GM23338 (cell line): Measurements from ENCODE around the gene RHOF. TPM values are rescaled to one million over a fixed set of nuclear protein-coding genes. Genes with fewer than 3 reads are reported as not detected.

Experiments
- ATAC-seq: fragments of 200-7000 bp; cut with Tn5 transposase; 3 replicates; pipeline ENCODE4 v1.9.1; 2020
- DNase-seq: peaks from one replicate; pipeline ENCODE4 v3.0.0-alpha.2; 2015; ENCODE audit warnings: low spot score
- H2AFZ ChIP-seq: fragments of 200-600 bp; sonication (generic); 2 replicates; pipeline ENCODE4 v1.8.0; 2016; ENCODE audit warnings: antibody characterized with exemption, mild to moderate bottlenecking, moderate library complexity
- H3F3A ChIP-seq: fragments of 200-600 bp; sonication (generic); replicated peaks from 2 replicates; pipeline ENCODE4 v1.8.0; 2017; ENCODE audit warnings: antibody characterized with exemption, mixed run types, low read depth
- H3K27ac ChIP-seq: fragments of 200-600 bp; sonication (generic); 2 replicates; pipeline ENCODE4 v1.6.1; 2016; ENCODE audit warnings: low read depth
- H3K27me3 ChIP-seq: fragments of 200-600 bp; sonication (generic); 2 replicates; pipeline ENCODE4 v1.8.0; 2016; ENCODE audit warnings: mild to moderate bottlenecking, mixed run types, moderate library complexity; ENCODE audit not compliant: insufficient read depth
- H3K36me3 ChIP-seq: fragments of 200-600 bp; sonication (generic); 2 replicates; pipeline ENCODE4 v1.8.0; 2016; ENCODE audit warnings: mild to moderate bottlenecking; ENCODE audit not compliant: insufficient read depth
- H3K4me1 ChIP-seq: fragments of 200-600 bp; sonication (generic); 2 replicates; pipeline ENCODE4 v1.8.0; 2016; ENCODE audit warnings: mild to moderate bottlenecking, moderate library complexity; ENCODE audit not compliant: insufficient read depth
- H3K4me2 ChIP-seq: fragments of 200-600 bp; sonication (generic); 2 replicates; pipeline ENCODE4 v1.7.1; 2017; ENCODE audit warnings: mixed run types
- H3K4me3 ChIP-seq: fragments of 200-600 bp; sonication (generic); 2 replicates; pipeline ENCODE4 v1.6.1; 2016; ENCODE audit warnings: mixed run types
- H3K79me2 ChIP-seq: fragments of 200-600 bp; sonication (generic); replicated peaks from 2 replicates; pipeline ENCODE4 v1.8.0; 2017; ENCODE audit warnings: mild to moderate bottlenecking; ENCODE audit not compliant: insufficient read depth
- H3K9me2 ChIP-seq: fragments of 200-600 bp; sonication (generic); 2 replicates; pipeline ENCODE4 v1.8.0; 2017; ENCODE audit not compliant: insufficient read depth
- H4K20me1 ChIP-seq: fragments of 200-600 bp; sonication (generic); replicated peaks from 2 replicates; pipeline ENCODE4 v1.8.0; 2017; ENCODE audit warnings: mild to moderate bottlenecking; ENCODE audit not compliant: insufficient read depth
- H3K27ac Mint-ChIP-seq: 2 replicates; pipeline ENCODE4 v1.8.0; 2020; ENCODE audit warnings: inconsistent platforms, mild to moderate bottlenecking, moderate library complexity, mixed read lengths
- H3K27me3 Mint-ChIP-seq: 3 replicates; pipeline ENCODE4 v1.8.0; 2022; ENCODE audit warnings: low read depth, mild to moderate bottlenecking, moderate library complexity, mixed read lengths, inconsistent platforms; ENCODE audit not compliant: insufficient read depth, poor library complexity
- H3K36me3 Mint-ChIP-seq: 3 replicates; pipeline ENCODE4 v1.8.0; 2021; ENCODE audit warnings: low read depth, mild to moderate bottlenecking, inconsistent platforms, moderate library complexity, mixed read lengths
- H3K4me1 Mint-ChIP-seq: 3 replicates; pipeline ENCODE4 v1.8.0; 2020; ENCODE audit warnings: mild to moderate bottlenecking, inconsistent platforms, mixed read lengths
- H3K4me3 Mint-ChIP-seq: 3 replicates; pipeline ENCODE4 v1.8.0; 2021; ENCODE audit warnings: moderate library complexity, mild to moderate bottlenecking, inconsistent platforms, mixed read lengths
- H3K9me3 Mint-ChIP-seq: 3 replicates; pipeline ENCODE4 v1.8.0; 2020; ENCODE audit warnings: moderate library complexity, mild to moderate bottlenecking, inconsistent platforms, mixed read lengths
- CREB1 ChIP-seq: fragments of 250-450 bp; sonication (Bioruptor Pico); IDR thresholded peaks from 2 replicates; pipeline ENCODE4 v1.5.0; 2020; ENCODE audit warnings: low read depth, mild to moderate bottlenecking, moderate library complexity
- ETS1 ChIP-seq: IDR thresholded peaks from 2 replicates; pipeline ENCODE4 v1.6.1; 2016; ENCODE audit warnings: antibody characterized with exemption
- EZH2phosphoT487 ChIP-seq: fragments of 200-600 bp; sonication (generic); IDR thresholded peaks from one replicate; pipeline ENCODE4 v1.8.1; 2018; ENCODE audit warnings: antibody characterized with exemption; ENCODE audit not compliant: unreplicated experiment
- JUNB ChIP-seq: IDR thresholded peaks from one replicate; pipeline ENCODE4 v1.6.1; 2016; ENCODE audit warnings: antibody characterized with exemption; ENCODE audit not compliant: unreplicated experiment
- POLR2AphosphoS5 ChIP-seq: IDR thresholded peaks from 2 replicates; pipeline ENCODE4 v1.6.1; 2016; ENCODE audit warnings: antibody characterized with exemption, low read depth
- REST ChIP-seq: IDR thresholded peaks from one replicate; pipeline ENCODE4 v1.6.1; 2018; ENCODE audit warnings: antibody characterized with exemption; ENCODE audit not compliant: unreplicated experiment
- STAT1 ChIP-seq: IDR thresholded peaks from one replicate; pipeline ENCODE4 v1.6.1; 2016; ENCODE audit warnings: antibody characterized with exemption; ENCODE audit not compliant: unreplicated experiment
- ZNF114 ChIP-seq: fragments of 250-450 bp; sonication (Bioruptor Pico); IDR thresholded peaks from 2 replicates; pipeline ENCODE4 v1.5.0; 2020; ENCODE audit warnings: mild to moderate bottlenecking, moderate library complexity
- ZNF462 ChIP-seq: fragments of 250-450 bp; sonication (Bioruptor Pico); IDR thresholded peaks from 2 replicates; pipeline ENCODE4 v1.5.0; 2020; ENCODE audit warnings: mild to moderate bottlenecking, moderate library complexity
- polyA plus RNA-seq: library from polyadenylated mRNA; unstranded; fragments of >200 nt; fragmentation: Nextera tagmentation; extraction: Ambion mirVana; gene quantifications from 2 replicates; pipeline ENCODE4 v1.2.1, GENCODE V29; 2016
- total RNA-seq: library from RNA; depleted of rRNA; stranded (reverse); fragments of >200 nt; shearing (Covaris generic); gene quantifications from 2 replicates; pipeline ENCODE4 v1.2.3, GENCODE V29; 2014

Gene RHOF
- total and polyA plus RNA-seq, 2 experiments from 2014 or later = 10.5 to 53.4 TPM

GRCh38 chr12:121784460-121784859, 9.0 kb downstream of the RHOF start:
- Histone ChIP-seq H3K79me2 (no peaks in the 10 kb centered on the region; the same call in 1 of the 2 replicates), H3F3A (peaks cover 16% of the 10 kb centered on the region; the same call in 1 of the 2 replicates), H3K4me2 (no peak overlapping the region), H3K36me3 (0 out of 2 replicates have a peak, but pooled peaks cover 5% of the 10 kb centered on the region), H3K27ac (no peak overlapping the region), H3K4me1 (peaks cover 11% of the 10 kb centered on the region), H3K4me3 (no peak overlapping the region), H4K20me1 (peaks cover 50% of the 10 kb centered on the region), H3K9me2 (no peaks in the 10 kb centered on the region), H2AFZ (no peak overlapping the region), H3K27me3 (no peaks in the 10 kb centered on the region)
- H3K4me3 Mint-ChIP-seq = no peak overlapping the region
- ATAC-seq (no peak), DNase-seq (no peak)
- H3K36me3 Mint-ChIP-seq = peaks cover 11% of the 10 kb centered on the region
- no peaks in the 10 kb centered on the region for H3K9me3 Mint-ChIP-seq
- H3K27me3 Mint-ChIP-seq = peaks cover 24% of the 10 kb centered on the region
- H3K4me1 Mint-ChIP-seq = peaks cover 14% of the 10 kb centered on the region
- no peak overlapping the region for H3K27ac Mint-ChIP-seq
- TF ChIP-seq EZH2phosphoT487 (no peak), POLR2AphosphoS5 (no peak), STAT1 (no peak), ZNF114 (CRISPR knock-in tag) (no peak), REST (no peak), ETS1 (no peak)

GRCh38 chr12:121783766-121784165, 9.7 kb downstream of the RHOF start:
- no peaks in the 10 kb centered on the region for H3K79me2 ChIP-seq
- no peak overlapping the region for H3K27ac ChIP-seq
- H3K9me2 ChIP-seq = no peaks in the 10 kb centered on the region
- H3K4me2 ChIP-seq = no peak overlapping the region
- peaks cover 11% of the 10 kb centered on the region for H3K4me1 ChIP-seq
- Mint-ChIP-seq H3K27ac (no peak overlapping the region), H3K9me3 (no peaks in the 10 kb centered on the region), H3K4me3 (no peak overlapping the region; the same call in 2 of the 3 replicates), H3K36me3 (peaks cover 14% of the 10 kb centered on the region), H3K27me3 (peaks cover 28% of the 10 kb centered on the region), H3K4me1 (peaks cover 14% of the 10 kb centered on the region)
- H3K36me3 ChIP-seq = 0 out of 2 replicates have a peak, but pooled peaks cover 5% of the 10 kb centered on the region
- peaks cover 17% of the 10 kb centered on the region; the same call in 1 of the 2 replicates for H3F3A ChIP-seq
- H3K4me3 ChIP-seq = no peak overlapping the region
- H4K20me1 ChIP-seq = peaks cover 44% of the 10 kb centered on the region
- ATAC-seq (no peak), DNase-seq (no peak)
- H3K27me3 ChIP-seq = no peaks in the 10 kb centered on the region
- no peak overlapping the region for H2AFZ ChIP-seq
- no peak for TF ChIP-seq JUNB
- TF ChIP-seq POLR2AphosphoS5 = no peak
- TF ChIP-seq EZH2phosphoT487 = no peak
- TF ChIP-seq ZNF462 (CRISPR knock-in tag) = no peak
- no peak for TF ChIP-seq CREB1 (CRISPR knock-in tag)
